ENCODE measurements around the gene ARTN.

ARTN gene

DNA sequence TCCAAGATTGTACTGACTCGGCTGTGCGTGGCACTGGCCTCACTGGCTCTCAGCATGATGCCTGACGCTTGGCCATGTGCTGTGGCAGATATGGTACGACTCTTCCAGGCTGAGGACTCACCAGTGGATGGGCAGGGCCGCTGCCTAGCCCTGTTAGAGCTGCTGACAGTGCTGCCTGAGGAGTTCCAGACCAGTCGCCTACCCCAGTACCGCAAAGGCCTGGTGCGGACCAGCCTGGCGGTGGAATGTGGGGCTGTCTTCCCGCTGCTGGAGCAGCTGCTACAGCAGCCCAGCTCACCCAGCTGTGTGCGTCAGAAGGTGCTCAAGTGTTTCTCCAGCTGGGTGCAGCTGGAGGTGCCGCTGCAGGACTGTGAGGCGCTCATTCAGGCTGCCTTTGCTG, 16.1 kb downstream of the ARTN start:
- no peak overlapping the region for H4K8ac ChIP-seq (ENCODE audit: low read length)
- H2AK5ac ChIP-seq (ENCODE audit: low read length, severe bottlenecking) = no peak overlapping the region
- H3K79me1 ChIP-seq (replicated peaks; ENCODE audit: low read length, poor library complexity, severe bottlenecking) = peaks cover 43% of the 10 kb centered on the region
- peaks cover 14 to 22% of the 10 kb centered on the region in 2 experiments for H3K36me3 ChIP-seq (ENCODE audit: control insufficient read depth in 1 of 2, insufficient read depth in 2 of 2, low read depth in 1 of 2, low read length in 2 of 2)
- no peak overlapping the region for H2AFZ ChIP-seq (ENCODE audit: low read depth, low read length)
- no peak overlapping the region for H3K23ac ChIP-seq (ENCODE audit: low read length in 2 of 2)
- no peaks in the 10 kb centered on the region for H3K9me3 ChIP-seq (ENCODE audit: control insufficient read depth, low read length)
- H3K9ac ChIP-seq (ENCODE audit: low read length) = no peak overlapping the region
- no peak for DNase-seq
- no peak overlapping the region for H3K18ac ChIP-seq (ENCODE audit: low read depth in 1 of 2, low read length in 2 of 2)
- H3K4ac ChIP-seq (ENCODE audit: low read depth in 1 of 2, low read length in 2 of 2) = no peak overlapping the region
- no peak overlapping the region for H2BK15ac ChIP-seq (ENCODE audit: low read depth, poor library complexity, severe bottlenecking)
- no peak overlapping the region for H3K4me3 ChIP-seq (ENCODE audit: insufficient read depth in 1 of 2, low read depth in 1 of 2, low read length in 2 of 2)
- no peak overlapping the region for H2BK5ac ChIP-seq (ENCODE audit: low read depth, low read length, poor library complexity, severe bottlenecking)
- peaks cover 32% of the 10 kb centered on the region for H3K4me1 ChIP-seq (ENCODE audit: control insufficient read depth, insufficient read depth, low read depth, low read length)
- H3K14ac ChIP-seq (ENCODE audit: low read length in 2 of 2) = no peak overlapping the region
- no peaks in the 10 kb centered on the region for H3K27me3 ChIP-seq (ENCODE audit: control insufficient read depth in 1 of 2, insufficient read depth in 1 of 2, low read length in 2 of 2)
- H3K4me2 ChIP-seq (ENCODE audit: low read length, poor library complexity, severe bottlenecking) = no peak overlapping the region
- H2BK12ac ChIP-seq (ENCODE audit: low read length in 2 of 2) = no peak overlapping the region
- WGBS = 86% methylated on average over 13 of the region's 13 CpGs
- H2BK120ac ChIP-seq (ENCODE audit: low read depth, low read length) = no peak overlapping the region
- no peak overlapping the region for H3K27ac ChIP-seq (ENCODE audit: low read length, poor library complexity, severe bottlenecking)
- no peak overlapping the region for H4K91ac ChIP-seq (ENCODE audit: low read length)

GRCh38 chr1:43951021-43951985, 17.7 kb downstream of the ARTN start:
- Histone ChIP-seq H3K14ac (ENCODE audit: low read length in 2 of 2) (no peak overlapping the region), H2AK5ac (ENCODE audit: low read length, severe bottlenecking) (no peak overlapping the region), H2BK15ac (ENCODE audit: low read depth, poor library complexity, severe bottlenecking) (no peak overlapping the region), H3K4me2 (ENCODE audit: low read length, poor library complexity, severe bottlenecking) (no peak overlapping the region), H2BK12ac (ENCODE audit: low read length in 2 of 2) (no peak overlapping the region), H2BK5ac (ENCODE audit: low read depth, low read length, poor library complexity, severe bottlenecking) (no peak overlapping the region), H3K4me3 (ENCODE audit: insufficient read depth in 1 of 2, low read depth in 1 of 2, low read length in 2 of 2) (peak overlapping the region in 1 of 2 experiments; percentile 27), H3K9ac (ENCODE audit: low read length) (no peak overlapping the region), H3K23ac (ENCODE audit: low read length in 2 of 2) (no peak overlapping the region), H3K27me3 (ENCODE audit: control insufficient read depth in 1 of 2, insufficient read depth in 1 of 2, low read length in 2 of 2) (no peaks in the 10 kb centered on the region), H3K4me1 (ENCODE audit: control insufficient read depth, insufficient read depth, low read depth, low read length) (peaks cover 26% of the 10 kb centered on the region), H3K18ac (ENCODE audit: low read depth in 1 of 2, low read length in 2 of 2) (no peak overlapping the region), H3K79me1 (replicated peaks; ENCODE audit: low read length, poor library complexity, severe bottlenecking) (peaks cover 46% of the 10 kb centered on the region), H4K8ac (ENCODE audit: low read length) (no peak overlapping the region), H3K27ac (ENCODE audit: low read length, poor library complexity, severe bottlenecking) (no peak overlapping the region), H3K36me3 (ENCODE audit: control insufficient read depth in 1 of 2, insufficient read depth in 2 of 2, low read depth in 1 of 2, low read length in 2 of 2) (peaks cover 16 to 25% of the 10 kb centered on the region in 2 experiments), H4K91ac (ENCODE audit: low read length) (no peak overlapping the region), H2AFZ (ENCODE audit: low read depth, low read length) (no peak overlapping the region), H3K9me3 (ENCODE audit: control insufficient read depth, low read length) (no peaks in the 10 kb centered on the region), H3K4ac (ENCODE audit: low read depth in 1 of 2, low read length in 2 of 2) (no peak overlapping the region), H2BK120ac (ENCODE audit: low read depth, low read length) (no peak overlapping the region)
- no peak for DNase-seq
- 97% methylated on average over 4 of the region's 4 CpGs for WGBS

DNA sequence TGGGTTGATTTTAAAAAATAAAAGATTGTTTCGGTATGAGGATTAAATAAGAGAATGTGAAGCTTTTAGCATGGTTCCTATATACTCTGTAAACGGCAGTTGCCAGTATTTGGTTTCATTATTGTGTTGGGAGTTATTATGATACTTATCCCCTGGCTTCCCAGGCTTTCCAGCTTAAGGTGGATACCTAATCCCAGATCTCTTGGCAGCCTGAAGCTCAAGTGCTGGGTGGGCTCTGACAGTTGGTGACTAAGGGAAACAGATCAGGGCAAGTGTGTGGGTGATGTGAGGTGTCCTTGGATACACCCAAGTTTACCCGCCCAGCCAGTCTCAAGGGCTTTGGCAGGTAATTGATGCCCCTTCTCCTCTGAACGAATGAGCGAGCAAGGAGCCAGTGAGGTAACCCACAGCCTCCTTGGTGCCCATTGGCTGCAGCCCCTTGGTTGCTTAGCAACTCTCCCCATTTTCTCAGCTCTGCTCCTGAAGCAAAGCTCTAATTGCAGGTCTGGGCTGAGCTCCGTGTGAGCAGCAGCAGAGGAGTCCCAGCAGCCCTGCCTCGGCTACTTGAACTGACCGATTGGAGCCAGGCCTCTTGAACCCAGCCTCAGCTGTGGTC, 19.2 kb downstream of the ARTN start:
- Histone ChIP-seq H4K91ac (ENCODE audit: low read length) (no peak overlapping the region), H2AK5ac (ENCODE audit: low read length, severe bottlenecking) (no peak overlapping the region), H2BK12ac (ENCODE audit: low read length in 2 of 2) (no peak overlapping the region), H3K9ac (ENCODE audit: low read length) (no peak overlapping the region), H4K8ac (ENCODE audit: low read length) (no peak overlapping the region), H2BK15ac (ENCODE audit: low read depth, poor library complexity, severe bottlenecking) (no peak overlapping the region), H3K4me1 (ENCODE audit: control insufficient read depth, insufficient read depth, low read depth, low read length) (peaks cover 19% of the 10 kb centered on the region), H3K36me3 (ENCODE audit: control insufficient read depth in 1 of 2, insufficient read depth in 2 of 2, low read depth in 1 of 2, low read length in 2 of 2) (peaks cover 32 to 40% of the 10 kb centered on the region in 2 experiments), H3K14ac (ENCODE audit: low read length in 2 of 2) (no peak overlapping the region), H3K9me3 (ENCODE audit: control insufficient read depth, low read length) (no peaks in the 10 kb centered on the region), H3K27ac (ENCODE audit: low read length, poor library complexity, severe bottlenecking) (no peak overlapping the region), H2AFZ (ENCODE audit: low read depth, low read length) (no peak overlapping the region), H3K4me3 (ENCODE audit: insufficient read depth in 1 of 2, low read depth in 1 of 2, low read length in 2 of 2) (no peak overlapping the region), H2BK5ac (ENCODE audit: low read depth, low read length, poor library complexity, severe bottlenecking) (no peak overlapping the region), H3K4me2 (ENCODE audit: low read length, poor library complexity, severe bottlenecking) (no peak overlapping the region), H3K27me3 (ENCODE audit: control insufficient read depth in 1 of 2, insufficient read depth in 1 of 2, low read length in 2 of 2) (no peaks in the 10 kb centered on the region), H3K4ac (ENCODE audit: low read depth in 1 of 2, low read length in 2 of 2) (no peak overlapping the region), H2BK120ac (ENCODE audit: low read depth, low read length) (no peak overlapping the region), H3K79me1 (replicated peaks; ENCODE audit: low read length, poor library complexity, severe bottlenecking) (peaks cover 41% of the 10 kb centered on the region), H3K18ac (ENCODE audit: low read depth in 1 of 2, low read length in 2 of 2) (no peak overlapping the region), H3K23ac (ENCODE audit: low read length in 2 of 2) (no peak overlapping the region)
- 70% methylated on average over 8 of the region's 8 CpGs for WGBS
- no peak for DNase-seq

DNA sequence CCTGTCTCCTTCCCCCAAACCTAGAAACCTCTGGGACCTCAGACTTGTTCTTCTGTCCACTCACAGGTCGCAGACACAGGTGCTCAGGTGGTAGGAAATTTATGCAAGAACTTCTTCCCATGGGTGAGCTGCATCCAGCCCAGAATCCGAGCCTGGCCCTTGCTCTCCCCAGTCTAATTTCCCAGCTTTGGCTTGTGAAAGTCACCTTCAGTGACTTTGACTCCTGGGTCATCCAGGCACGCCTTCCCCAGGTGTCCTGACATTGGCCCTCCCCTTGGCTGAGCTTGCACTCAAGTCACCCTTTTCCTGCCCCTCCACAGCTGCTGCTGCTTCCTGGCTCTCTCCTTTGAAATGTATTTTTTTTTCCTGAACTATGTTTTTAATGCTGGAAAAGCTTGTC, 19.8 kb downstream of the ARTN start:
- Histone ChIP-seq H2BK5ac (ENCODE audit: low read depth, low read length, poor library complexity, severe bottlenecking) (no peak overlapping the region), H2AFZ (ENCODE audit: low read depth, low read length) (no peak overlapping the region), H3K9ac (ENCODE audit: low read length) (no peak overlapping the region), H3K36me3 (ENCODE audit: control insufficient read depth in 1 of 2, insufficient read depth in 2 of 2, low read depth in 1 of 2, low read length in 2 of 2) (peaks cover 37 to 45% of the 10 kb centered on the region in 2 experiments), H3K14ac (ENCODE audit: low read length in 2 of 2) (no peak overlapping the region), H3K79me1 (replicated peaks; ENCODE audit: low read length, poor library complexity, severe bottlenecking) (peaks cover 36% of the 10 kb centered on the region), H3K4me2 (ENCODE audit: low read length, poor library complexity, severe bottlenecking) (no peak overlapping the region), H3K27me3 (ENCODE audit: control insufficient read depth in 1 of 2, insufficient read depth in 1 of 2, low read length in 2 of 2) (no peaks in the 10 kb centered on the region), H4K91ac (ENCODE audit: low read length) (no peak overlapping the region), H3K4me1 (ENCODE audit: control insufficient read depth, insufficient read depth, low read depth, low read length) (peaks cover 14% of the 10 kb centered on the region), H3K27ac (ENCODE audit: low read length, poor library complexity, severe bottlenecking) (no peak overlapping the region), H2BK12ac (ENCODE audit: low read length in 2 of 2) (no peak overlapping the region), H2AK5ac (ENCODE audit: low read length, severe bottlenecking) (no peak overlapping the region), H4K8ac (ENCODE audit: low read length) (no peak overlapping the region), H2BK120ac (ENCODE audit: low read depth, low read length) (no peak overlapping the region), H3K23ac (ENCODE audit: low read length in 2 of 2) (no peak overlapping the region), H2BK15ac (ENCODE audit: low read depth, poor library complexity, severe bottlenecking) (no peak overlapping the region), H3K4ac (ENCODE audit: low read depth in 1 of 2, low read length in 2 of 2) (no peak overlapping the region), H3K4me3 (ENCODE audit: insufficient read depth in 1 of 2, low read depth in 1 of 2, low read length in 2 of 2) (no peak overlapping the region), H3K18ac (ENCODE audit: low read depth in 1 of 2, low read length in 2 of 2) (no peak overlapping the region), H3K9me3 (ENCODE audit: control insufficient read depth, low read length) (no peaks in the 10 kb centered on the region)
- no peak for DNase-seq
- WGBS = 95% methylated on average over 3 of the region's 3 CpGs

Data from mesenchymal stem cell (in vitro differentiated cells and primary cell).